ENCODE data around the gene TBC1D14. TPM values are rescaled to one million over a fixed set of nuclear protein-coding genes. Genes with fewer than 3 reads are reported as not detected.
A peak's percentile ranks its signal among the peaks of the same experiment; 100 is the strongest.

TBC1D14 gene
- total and polyA plus RNA-seq, 10 of the 15 experiments (the other 5 are each of a cell fraction or from before 2014, with no cell fraction given), result 0.87 to 39.3 (median 30.1) TPM

- peaks cover 27% of the 10 kb centered on the region for H3K4me1 ChIP-seq (ENCODE audit: control insufficient read depth, insufficient read depth, low read length)
- peak; percentile 53 for ATAC-seq
- no peak overlapping the region for H3K27ac ChIP-seq (ENCODE audit: control insufficient read depth, insufficient read depth)
- ChIA-PET RAD21 (ENCODE audit: unreplicated experiment) (interaction anchor here (1.0 to 4.7 kb wide), 4 partner anchors 12 to 72 kb away, joined by 4 to 87 read pairs (median 4); partner anchors contain the start of gene GRPEL1), POLR2A (interaction anchor here (0.9 to 7.2 kb wide), 4 partner anchors 16 to 329 kb away, joined by 3 to 88 read pairs (median 4); partner anchors contain the start of gene GRPEL1), SMC1A (ENCODE audit: uncharacterized antibody, unreplicated experiment) (interaction anchor here (0.7 to 5.6 kb wide), 9 partner anchors 12 to 195 kb away, joined by 3 to 79 read pairs (median 3); partner anchors contain the start of gene GRPEL1), CTCF (interaction anchor here (0.9 to 9.1 kb wide), 8 partner anchors 12 to 330 kb away, joined by 3 to 210 read pairs (median 6); partner anchors contain the start of gene GRPEL1)
- no peaks in the 10 kb centered on the region for H3K9me3 ChIP-seq (replicated peaks; ENCODE audit: control insufficient read depth, insufficient read depth, low read length)
- no TSS peak for BruUV-seq (replicated peaks)
- H3K36me3 ChIP-seq (ENCODE audit: control insufficient read depth in 2 of 2, insufficient read depth in 2 of 2, low read length in 1 of 2), result no peaks in the 10 kb centered on the region; a peak in 1 of 4 replicates
- WGBS (ENCODE audit: insufficient coverage, insufficient replicate concordance, low lambda C conversion rate, missing lambda C conversion rate), result 12% methylated on average over 23 of the region's 23 CpGs
- H3K27me3 ChIP-seq (replicated peaks in 1 of 2; ENCODE audit: control insufficient read depth in 2 of 2, insufficient read depth in 2 of 2, low read length in 1 of 2), result peaks cover 0 to 2% of the 10 kb centered on the region in 2 experiments; a peak in 1 of 4 replicates
- DNase-seq (ENCODE audit: low read depth, low spot score), result peak; percentile 66
- H3K9ac ChIP-seq (ENCODE audit: control insufficient read depth, insufficient read depth, low read length), result peak overlapping the region; percentile 50; the same call in 1 of the 2 replicates
- FAIRE-seq, result no peak
- intact Hi-C loops (cut with micrococcal nuclease; ENCODE audit: unreplicated experiment) (loop anchor here (2.0 to 5.0 kb wide), 2 partner anchors 13 to 139 kb away; partner anchors contain the start of gene TBC1D14), in situ Hi-C loops (cut with MboI) (no loop called here)
- H3K4me3 ChIP-seq, result peak overlapping the region; percentile 83
- peak overlapping the region; percentile 98 for H3K4me2 ChIP-seq (ENCODE audit: control insufficient read depth, insufficient read depth)
- no peak overlapping the region for H2AFZ ChIP-seq (ENCODE audit: control insufficient read depth, low read depth, low read length)
- H3K79me2 ChIP-seq (ENCODE audit: control insufficient read depth, insufficient read depth, low read length), result peaks cover 49% of the 10 kb centered on the region
- H4K20me1 ChIP-seq (ENCODE audit: control insufficient read depth, insufficient read depth), result peaks cover 10% of the 10 kb centered on the region; the same call in 1 of the 2 replicates
- no peak for TF ChIP-seq SREBF2 (IDR thresholded peaks at IDR 0.05; ENCODE audit: low read length)
- no peak for TF ChIP-seq POLR2AphosphoS2 (IDR thresholded peaks at IDR 0.05; ENCODE audit: low read depth, low read length)
- no peak for TF ChIP-seq MAX (IDR thresholded peaks at IDR 0.05; ENCODE audit: low read depth, low read length)
- no peak for TF ChIP-seq BACH1 (IDR thresholded peaks at IDR 0.05; ENCODE audit: borderline replicate concordance)
- TF ChIP-seq SUPT20H (IDR thresholded peaks at IDR 0.05; ENCODE audit: borderline replicate concordance, control insufficient read depth, low read depth, low read length), result no peak
- no peak for TF ChIP-seq TARDBP (IDR thresholded peaks at IDR 0.05; ENCODE audit: borderline replicate concordance)
- TF ChIP-seq, protein P1, sequence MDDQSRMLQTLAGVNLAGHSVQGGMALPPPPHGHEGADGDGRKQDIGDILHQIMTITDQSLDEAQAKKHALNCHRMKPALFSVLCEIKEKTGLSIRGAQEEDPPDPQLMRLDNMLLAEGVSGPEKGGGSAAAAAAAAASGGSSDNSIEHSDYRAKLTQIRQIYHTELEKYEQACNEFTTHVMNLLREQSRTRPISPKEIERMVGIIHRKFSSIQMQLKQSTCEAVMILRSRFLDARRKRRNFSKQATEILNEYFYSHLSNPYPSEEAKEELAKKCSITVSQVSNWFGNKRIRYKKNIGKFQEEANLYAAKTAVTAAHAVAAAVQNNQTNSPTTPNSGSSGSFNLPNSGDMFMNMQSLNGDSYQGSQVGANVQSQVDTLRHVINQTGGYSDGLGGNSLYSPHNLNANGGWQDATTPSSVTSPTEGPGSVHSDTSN (IDR thresholded peaks at IDR 0.05; ENCODE audit: insufficient replicate concordance, low read depth, low read length), result no peak
- TF ChIP-seq, protein P2, sequence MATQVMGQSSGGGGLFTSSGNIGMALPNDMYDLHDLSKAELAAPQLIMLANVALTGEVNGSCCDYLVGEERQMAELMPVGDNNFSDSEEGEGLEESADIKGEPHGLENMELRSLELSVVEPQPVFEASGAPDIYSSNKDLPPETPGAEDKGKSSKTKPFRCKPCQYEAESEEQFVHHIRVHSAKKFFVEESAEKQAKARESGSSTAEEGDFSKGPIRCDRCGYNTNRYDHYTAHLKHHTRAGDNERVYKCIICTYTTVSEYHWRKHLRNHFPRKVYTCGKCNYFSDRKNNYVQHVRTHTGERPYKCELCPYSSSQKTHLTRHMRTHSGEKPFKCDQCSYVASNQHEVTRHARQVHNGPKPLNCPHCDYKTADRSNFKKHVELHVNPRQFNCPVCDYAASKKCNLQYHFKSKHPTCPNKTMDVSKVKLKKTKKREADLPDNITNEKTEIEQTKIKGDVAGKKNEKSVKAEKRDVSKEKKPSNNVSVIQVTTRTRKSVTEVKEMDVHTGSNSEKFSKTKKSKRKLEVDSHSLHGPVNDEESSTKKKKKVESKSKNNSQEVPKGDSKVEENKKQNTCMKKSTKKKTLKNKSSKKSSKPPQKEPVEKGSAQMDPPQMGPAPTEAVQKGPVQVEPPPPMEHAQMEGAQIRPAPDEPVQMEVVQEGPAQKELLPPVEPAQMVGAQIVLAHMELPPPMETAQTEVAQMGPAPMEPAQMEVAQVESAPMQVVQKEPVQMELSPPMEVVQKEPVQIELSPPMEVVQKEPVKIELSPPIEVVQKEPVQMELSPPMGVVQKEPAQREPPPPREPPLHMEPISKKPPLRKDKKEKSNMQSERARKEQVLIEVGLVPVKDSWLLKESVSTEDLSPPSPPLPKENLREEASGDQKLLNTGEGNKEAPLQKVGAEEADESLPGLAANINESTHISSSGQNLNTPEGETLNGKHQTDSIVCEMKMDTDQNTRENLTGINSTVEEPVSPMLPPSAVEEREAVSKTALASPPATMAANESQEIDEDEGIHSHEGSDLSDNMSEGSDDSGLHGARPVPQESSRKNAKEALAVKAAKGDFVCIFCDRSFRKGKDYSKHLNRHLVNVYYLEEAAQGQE (IDR thresholded peaks at IDR 0.05; ENCODE audit: low read depth, low read length), result no peak
- no peak for TF ChIP-seq POLR2A (IDR thresholded peaks at IDR 0.05; ENCODE audit: low read depth, low read length)
- no peak for TF ChIP-seq HCFC1 (IDR thresholded peaks at IDR 0.05; ENCODE audit: low read length)
- TF ChIP-seq CBX5 (IDR thresholded peaks at IDR 0.05; ENCODE audit: low read depth), result no peak
- TF ChIP-seq, protein P3, sequence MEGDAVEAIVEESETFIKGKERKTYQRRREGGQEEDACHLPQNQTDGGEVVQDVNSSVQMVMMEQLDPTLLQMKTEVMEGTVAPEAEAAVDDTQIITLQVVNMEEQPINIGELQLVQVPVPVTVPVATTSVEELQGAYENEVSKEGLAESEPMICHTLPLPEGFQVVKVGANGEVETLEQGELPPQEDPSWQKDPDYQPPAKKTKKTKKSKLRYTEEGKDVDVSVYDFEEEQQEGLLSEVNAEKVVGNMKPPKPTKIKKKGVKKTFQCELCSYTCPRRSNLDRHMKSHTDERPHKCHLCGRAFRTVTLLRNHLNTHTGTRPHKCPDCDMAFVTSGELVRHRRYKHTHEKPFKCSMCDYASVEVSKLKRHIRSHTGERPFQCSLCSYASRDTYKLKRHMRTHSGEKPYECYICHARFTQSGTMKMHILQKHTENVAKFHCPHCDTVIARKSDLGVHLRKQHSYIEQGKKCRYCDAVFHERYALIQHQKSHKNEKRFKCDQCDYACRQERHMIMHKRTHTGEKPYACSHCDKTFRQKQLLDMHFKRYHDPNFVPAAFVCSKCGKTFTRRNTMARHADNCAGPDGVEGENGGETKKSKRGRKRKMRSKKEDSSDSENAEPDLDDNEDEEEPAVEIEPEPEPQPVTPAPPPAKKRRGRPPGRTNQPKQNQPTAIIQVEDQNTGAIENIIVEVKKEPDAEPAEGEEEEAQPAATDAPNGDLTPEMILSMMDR (IDR thresholded peaks at IDR 0.05 in 2 of 3, conservative IDR thresholded peaks at IDR 0.05 in 1 of 3; ENCODE audit: control insufficient read depth in 2 of 3, extremely low read depth in 1 of 3, insufficient read depth in 1 of 3, low read depth in 3 of 3, low read length in 3 of 3), result no peak
- TF ChIP-seq RUNX3 (IDR thresholded peaks at IDR 0.05; ENCODE audit: low read length), result peak; percentile 82
- 0 out of 2 replicates have a peak, but pooled peaks have one; percentile 14 for TF ChIP-seq GATAD2B (conservative IDR thresholded peaks at IDR 0.05; ENCODE audit: low read depth)
- TF ChIP-seq POLR2AphosphoS5 (IDR thresholded peaks at IDR 0.05; ENCODE audit: low read length), result no peak
Observed at GRCh38 chr4:7045961-7046921, 136.6 kb downstream of the TBC1D14 start.
